H1 (cell line): Measurements from ENCODE around the gene IL19. TPM values are rescaled to one million over a fixed set of nuclear protein-coding genes. Genes with fewer than 3 reads are reported as not detected.

Source experiments
- CTCF ChIA-PET: fragments of 300-600 bp; sonication (Branson Sonifier 250); formaldehyde crosslinking; loops from one replicate; lab custom pipeline; 2021; ENCODE audit not compliant: partially characterized antibody; lab: Charles Lee
- POLR2A ChIA-PET: fragments of 300-600 bp; sonication (Branson Sonifier 250); formaldehyde crosslinking; loops from one replicate; lab custom pipeline; 2021; ENCODE audit warnings: inconsistent platforms; ENCODE audit not compliant: partially characterized antibody; lab: Charles Lee
- DNase-seq, 2 experiments: peaks; one replicate each; pipeline versions ENCODE4 v3.0.0 to v3.0.0-alpha.2; 2010 to 2022; ENCODE audit warnings: low spot score in 2 of 2, low read depth in 1 of 2, mixed read lengths in 1 of 2
- FAIRE-seq: peaks from 2 replicates; lab custom pipeline; 2011; peaks lifted over from hg19 to GRCh38; lab: Jason Lieb, UNC
- H2AFZ ChIP-seq: 2 replicates; pipeline ENCODE4 v1.8.1; 2012; ENCODE audit warnings: low read length, inconsistent platforms
- H2AK5ac ChIP-seq: 2 replicates; pipeline ENCODE4 v1.6.1; 2013; ENCODE audit warnings: low read depth, low read length
- H2BK120ac ChIP-seq: replicated peaks from 2 replicates; pipeline ENCODE3; 2013; ENCODE audit warnings: low read depth, low read length, inconsistent platforms
- H2BK12ac ChIP-seq: 2 replicates; pipeline ENCODE4 v1.6.1; 2013; ENCODE audit warnings: low read depth, low read length
- H2BK15ac ChIP-seq: 2 replicates; pipeline ENCODE4 v1.6.1; 2013; ENCODE audit warnings: low read length
- H2BK20ac ChIP-seq: 2 replicates; pipeline ENCODE4 v1.6.1; 2013; ENCODE audit warnings: low read length
- H2BK5ac ChIP-seq: 2 replicates; pipeline ENCODE4 v1.6.1; 2013; ENCODE audit warnings: low read depth, low read length
- H3K14ac ChIP-seq: 2 replicates; pipeline ENCODE4 v1.6.1; 2013; ENCODE audit warnings: inconsistent platforms; ENCODE audit not compliant: insufficient read length
- H3K18ac ChIP-seq: 2 replicates; pipeline ENCODE4 v1.6.1; 2013; ENCODE audit warnings: low read length; ENCODE audit errors: extremely low read depth
- H3K23ac ChIP-seq: 2 replicates; pipeline ENCODE4 v1.6.1; 2013; ENCODE audit warnings: inconsistent platforms; ENCODE audit not compliant: insufficient read length
- H3K23me2 ChIP-seq: 2 replicates; pipeline ENCODE4 v1.6.1; 2013; ENCODE audit warnings: low read depth, low read length
- H3K27ac ChIP-seq: 2 replicates; pipeline ENCODE4 v1.6.1; 2011; ENCODE audit warnings: low read depth, low read length, inconsistent platforms
- H3K27me3 ChIP-seq, 4 experiments: replicated peaks in 1 of 4; 1 replicate in 1 of 4; 2 replicates in 3 of 4; pipeline versions ENCODE4 v1.6.1 to v1.8.1; 2011 to 2013; ENCODE audit warnings: low read length in 3 of 4, mild to moderate bottlenecking in 3 of 4, inconsistent platforms in 2 of 4, mixed read lengths in 2 of 4, moderate library complexity in 1 of 4; ENCODE audit not compliant: control insufficient read depth in 3 of 4, insufficient read depth in 3 of 4; ENCODE audit errors: extremely low read depth in 1 of 4
- H3K36me3 ChIP-seq, 4 experiments: 2 replicates each; pipeline versions ENCODE4 v1.6.1 to v1.8.1; 2011 to 2013; ENCODE audit warnings: mild to moderate bottlenecking in 4 of 4, low read length in 3 of 4, moderate library complexity in 2 of 4, control low read depth in 1 of 4, inconsistent platforms in 1 of 4; ENCODE audit not compliant: insufficient read depth in 4 of 4, control insufficient read depth in 2 of 4
- H3K4ac ChIP-seq: replicated peaks from 2 replicates; pipeline ENCODE3; 2013; ENCODE audit warnings: low read length, low read depth, mixed read lengths, inconsistent platforms; ENCODE audit not compliant: insufficient read length
- H3K4me1 ChIP-seq, 4 experiments: replicated peaks in 1 of 4; 1 replicate in 1 of 4; 2 replicates in 3 of 4; pipeline versions ENCODE4 v1.6.1 to v1.8.1; 2011 to 2013; ENCODE audit warnings: low read length in 3 of 4, inconsistent platforms in 2 of 4, mixed read lengths in 1 of 4; ENCODE audit not compliant: insufficient read depth in 4 of 4, control insufficient read depth in 3 of 4
- H3K4me2 ChIP-seq, 2 experiments: 2 replicates each; pipeline versions ENCODE4 v1.6.1 to v1.8.1; 2011 to 2013; ENCODE audit warnings: low read depth in 2 of 2, low read length in 2 of 2, control low read depth in 1 of 2, inconsistent platforms in 1 of 2, mild to moderate bottlenecking in 1 of 2; ENCODE audit not compliant: insufficient read depth in 1 of 2
- H3K4me3 ChIP-seq, 4 experiments: fragments of 200-600, 300-600 bp in 1 of 4; sonication (generic), shearing (Covaris generic), sonication (Bioruptor Twin) in 1 of 4; 2 replicates each; pipeline versions ENCODE4 v1.5.1 to v1.8.1; 2011 to 2016; ENCODE audit warnings: low read length in 4 of 4, low read depth in 3 of 4, control low read depth in 2 of 4, inconsistent platforms in 2 of 4, mild to moderate bottlenecking in 2 of 4, mixed read lengths in 1 of 4, moderate library complexity in 1 of 4; ENCODE audit not compliant: insufficient read depth in 2 of 4; ENCODE audit errors: extremely low read depth in 1 of 4
- H3K56ac ChIP-seq: replicated peaks from 2 replicates; pipeline ENCODE3; 2013; ENCODE audit warnings: low read depth, mild to moderate bottlenecking, mixed read lengths, low read length, inconsistent platforms; ENCODE audit not compliant: insufficient read length
- H3K79me1 ChIP-seq: 2 replicates; pipeline ENCODE4 v1.6.1; 2013; ENCODE audit warnings: low read depth, low read length, control low read depth
- H3K79me2 ChIP-seq, 2 experiments: 2 replicates each; pipeline versions ENCODE4 v1.6.1 to v1.8.1; 2012 to 2013; ENCODE audit warnings: low read length in 2 of 2, mild to moderate bottlenecking in 2 of 2, inconsistent platforms in 1 of 2; ENCODE audit not compliant: insufficient read depth in 2 of 2, control insufficient read depth in 1 of 2
- H3K9ac ChIP-seq, 4 experiments: replicated peaks in 1 of 4; 1 replicate in 1 of 4; 2 replicates in 3 of 4; pipeline versions ENCODE4 v1.6.1 to v1.8.1; 2011 to 2013; ENCODE audit warnings: low read depth in 3 of 4, low read length in 3 of 4, control low read depth in 2 of 4, mild to moderate bottlenecking in 2 of 4, moderate library complexity in 2 of 4, inconsistent platforms in 1 of 4; ENCODE audit errors: extremely low read depth in 1 of 4
- H3K9me3 ChIP-seq, 2 experiments: 2 replicates each; pipeline versions ENCODE4 v1.6.1 to v1.8.1; 2012 to 2013; ENCODE audit warnings: mild to moderate bottlenecking in 2 of 2, moderate library complexity in 2 of 2, control low read depth in 1 of 2, inconsistent platforms in 1 of 2, low read depth in 1 of 2, low read length in 1 of 2, mixed read lengths in 1 of 2; ENCODE audit not compliant: insufficient read depth in 2 of 2
- H4K20me1 ChIP-seq, 2 experiments: replicated peaks in 1 of 2; 2 replicates each; pipeline versions ENCODE3 to v1.8.1; 2011 to 2013; ENCODE audit warnings: inconsistent platforms in 2 of 2, low read length in 2 of 2, mild to moderate bottlenecking in 1 of 2; ENCODE audit not compliant: insufficient read depth in 2 of 2, control insufficient read depth in 1 of 2
- H4K5ac ChIP-seq: 2 replicates; pipeline ENCODE4 v1.6.1; 2013; ENCODE audit warnings: low read length, low read depth, mixed read lengths, inconsistent platforms; ENCODE audit not compliant: insufficient read length
- H4K8ac ChIP-seq: 2 replicates; pipeline ENCODE4 v1.8.0; 2013; ENCODE audit warnings: mild to moderate bottlenecking, moderate library complexity, low read length, inconsistent platforms; ENCODE audit not compliant: insufficient read depth; ENCODE audit errors: extremely low read depth
- H4K91ac ChIP-seq: replicated peaks from 2 replicates; pipeline ENCODE3; 2013; ENCODE audit warnings: low read length, mixed read lengths, inconsistent platforms; ENCODE audit not compliant: insufficient read length
- CHD2 ChIP-seq: IDR thresholded peaks from 2 replicates; pipeline ENCODE4 v1.6.1; 2012; ENCODE audit warnings: low read length, improper control_type of control experiment
- CTCF ChIP-seq, 3 experiments: IDR thresholded peaks; 1 replicate in 2 of 3; 2 replicates in 1 of 3; pipeline versions ENCODE4 v1.5.1 to v1.6.1; 2011; ENCODE audit warnings: low read length in 3 of 3, mild to moderate bottlenecking in 3 of 3, inconsistent platforms in 2 of 3, low read depth in 1 of 3, moderate library complexity in 1 of 3; ENCODE audit not compliant: insufficient read depth in 1 of 3; ENCODE audit errors: control extremely low read depth in 1 of 3
- E2F6 ChIP-seq: IDR thresholded peaks from 2 replicates; pipeline ENCODE4 v1.6.1; 2012; ENCODE audit warnings: inconsistent platforms
- KDM5A ChIP-seq: fragments of 200-600 bp; IDR thresholded peaks from 2 replicates; pipeline ENCODE4 v1.7.1; 2012; ENCODE audit warnings: mild to moderate bottlenecking, low read length, inconsistent platforms, mixed read lengths
- SAP30 ChIP-seq: fragments of 300-600 bp; sonication (generic); IDR thresholded peaks from 2 replicates; pipeline ENCODE4 v1.7.1; 2012; ENCODE audit warnings: low read length, moderate library complexity, mild to moderate bottlenecking, inconsistent platforms; ENCODE audit not compliant: insufficient read depth, insufficient replicate concordance
- SRF ChIP-seq: IDR thresholded peaks from 2 replicates; pipeline ENCODE4 v1.6.1; 2011; ENCODE audit warnings: mild to moderate bottlenecking, low read depth, low read length, moderate library complexity
- polyA plus RNA-seq, 7 experiments: library from polyadenylated mRNA; depleted of rRNA in 3 of 7; stranded (reverse) in 5 of 7; unstranded in 2 of 7; fragments of >200 nt in 5 of 7; fragments of 200-250 nt in 2 of 7; gene quantifications; 1 replicate in 5 of 7; 2 replicates in 1 of 7; 4 replicates in 1 of 7; pipeline versions ENCODE4 v1.2.1 to v1.2.3, GENCODE V29; 2011 to 2013; ENCODE audit warnings: missing spikeins in 2 of 7, mixed read lengths in 2 of 7
- total RNA-seq: library from RNA; stranded (reverse); fragmentation: NEBNext Ultra II Directional; extraction: Animal tissue kit (Norgen Biotek cat#: 25700); gene quantifications from 2 replicates; pipeline ENCODE4 v1.2.1, GENCODE V29; 2021

IL19 gene
- total and polyA plus RNA-seq, 2 of the 8 experiments (the other 6 are each of a cell fraction or from before 2014, with no cell fraction given) = not detected

GRCh38 chr1:206878456-206878855, 107.9 kb downstream of the IL19 start:
- Histone ChIP-seq H3K4me3 (no peak overlapping the region), H4K91ac (no peak overlapping the region), H3K4ac (no peak overlapping the region), H2BK20ac (no peak overlapping the region), H3K23me2 (no peaks in the 10 kb centered on the region), H4K8ac (no peak overlapping the region), H3K9me3 (peaks cover 3 to 20% of the 10 kb centered on the region in 2 experiments), H2BK15ac (no peak overlapping the region), H3K27ac (no peak overlapping the region), H3K14ac (no peak overlapping the region), H3K4me2 (no peak overlapping the region)
- no peak for FAIRE-seq
- TF ChIP-seq SAP30 (no peak), KDM5A (peak; percentile 52; the same call in 1 of the 2 replicates), SRF (no peak), CHD2 (no peak), CTCF (IDR thresholded peaks at IDR 0.05; ENCODE audit: control extremely low read depth in 1 of 3, insufficient read depth in 1 of 3, low read depth in 1 of 3, low read length in 3 of 3) (peak in 1 of 3 experiments; percentile 30; a peak in 1 of 4 replicates), E2F6 (no peak)
- TF ChIP-seq, all 59 proteins: peak for 2
- H3K56ac ChIP-seq = no peak overlapping the region
- ChIA-PET CTCF (interaction anchor here (0.6 to 2.2 kb wide), 18 partner anchors 9 to 119 kb away, joined by 3 to 11 read pairs (median 4); partner anchors contain the start of gene IL20), POLR2A (no interaction called here)
- H3K79me2 ChIP-seq = no peaks in the 10 kb centered on the region
- no peaks in the 10 kb centered on the region for H3K27me3 ChIP-seq
- H2BK12ac ChIP-seq = no peak overlapping the region
- no peak overlapping the region for H3K18ac ChIP-seq
- no peak overlapping the region for H2AK5ac ChIP-seq
- DNase-seq = no peak
- H3K23ac ChIP-seq = no peak overlapping the region
- no peak overlapping the region for H2BK120ac ChIP-seq
- no peaks in the 10 kb centered on the region for H3K79me1 ChIP-seq
- no peak overlapping the region for H3K9ac ChIP-seq
- no peaks in the 10 kb centered on the region for H3K36me3 ChIP-seq
- H4K20me1 ChIP-seq = no peaks in the 10 kb centered on the region
- H4K5ac ChIP-seq = no peak overlapping the region
- no peaks in the 10 kb centered on the region for H3K4me1 ChIP-seq
- H2BK5ac ChIP-seq = no peak overlapping the region
- H2AFZ ChIP-seq = no peak overlapping the region
